EH (cell line): Measurements from ENCODE around the gene SPSB1.

ENCODE experiments used
- DNase-seq: peaks from one replicate; pipeline ENCODE4 v3.0.0-alpha.2; 2015; ENCODE audit warnings: low read depth

SPSB1 gene

GRCh38 chr1:9344426-9345200 is 51.9 kb downstream of the SPSB1 start:
- no peak for DNase-seq

- no peak for DNase-seq
Measured at GRCh38 chr1:9345471-9345870, 52.8 kb downstream of the SPSB1 start.

GRCh38 chr1:9345922-9346321 is 53.2 kb downstream of the SPSB1 start:
- no peak for DNase-seq

- no peak for DNase-seq
Measured at GRCh38 chr1:9346566-9346965, 53.9 kb downstream of the SPSB1 start.

- DNase-seq: no peak
Measured at GRCh38 chr1:9347095-9347850, 54.6 kb downstream of the SPSB1 start.

GRCh38 chr1:9349331-9349851 is 56.7 kb downstream of the SPSB1 start:
- peak; percentile 66 for DNase-seq

GRCh38 chr1:9350013-9350908 is 57.6 kb downstream of the SPSB1 start:
- peak; percentile 82 for DNase-seq

GRCh38 chr1:9350960-9351359 is 58.3 kb downstream of the SPSB1 start:
- DNase-seq: no peak

GRCh38 chr1:9351654-9352271 is 59.1 kb downstream of the SPSB1 start:
- DNase-seq: peak; percentile 8

GRCh38 chr1:9352377-9353134 is 59.9 kb downstream of the SPSB1 start:
- DNase-seq: no peak

GRCh38 chr1:9355503-9355902 is 62.8 kb downstream of the SPSB1 start:
- DNase-seq: no peak

GRCh38 chr1:9356021-9356420 is 63.3 kb downstream of the SPSB1 start:
- no peak for DNase-seq

GRCh38 chr1:9356829-9357466 is 64.3 kb downstream of the SPSB1 start:
- no peak for DNase-seq

- no peak for DNase-seq
Measured at GRCh38 chr1:9357958-9358357, 65.3 kb downstream of the SPSB1 start.

GRCh38 chr1:9360371-9361064 is 67.8 kb downstream of the SPSB1 start:
- no peak for DNase-seq

GRCh38 chr1:9361630-9362260 is 69.1 kb downstream of the SPSB1 start:
- peak; percentile 46 for DNase-seq

GRCh38 chr1:9362488-9362887 is 69.8 kb downstream of the SPSB1 start:
- DNase-seq: no peak

GRCh38 chr1:9363061-9363471 is 70.4 kb downstream of the SPSB1 start:
- no peak for DNase-seq

GRCh38 chr1:9366298-9366697 is 73.6 kb downstream of the SPSB1 start:
- no peak for DNase-seq
